HEK293 (cell line): ENCODE measurements around the gene STARD8.

Experiments used
- KLF10 ChIP-seq: fragments of 450-650 bp; IDR thresholded peaks from 2 replicates; pipeline ENCODE4 v1.5.1; 2018; ENCODE audit warnings: missing biosample characterization, mild to moderate bottlenecking, missing genetic modification characterization
- PRDM10 ChIP-seq: fragments of 450-650 bp; formaldehyde crosslinking; IDR thresholded peaks from 2 replicates; pipeline ENCODE4 v1.5.1; 2016; ENCODE audit warnings: missing biosample characterization, missing genetic modification characterization
- YY1 ChIP-seq: fragments of 450-650 bp; formaldehyde crosslinking; IDR thresholded peaks from 2 replicates; pipeline ENCODE4 v1.5.1; 2018; ENCODE audit warnings: missing biosample characterization, missing genetic modification characterization
- ZBTB11 ChIP-seq: fragments of 450-650 bp; formaldehyde crosslinking; conservative IDR thresholded peaks from 2 replicates; pipeline ENCODE4 v1.5.1; 2016; ENCODE audit warnings: low read depth, missing biosample characterization, missing genetic modification characterization
- ZNF133 ChIP-seq: fragments of 450-650 bp; formaldehyde crosslinking; IDR thresholded peaks from 2 replicates; pipeline ENCODE4 v1.5.1; 2016; ENCODE audit warnings: missing biosample characterization, missing genetic modification characterization
- ZNF280C ChIP-seq: fragments of 450-650 bp; formaldehyde crosslinking; IDR thresholded peaks from 2 replicates; pipeline ENCODE4 v1.5.1; 2016; ENCODE audit warnings: missing biosample characterization, missing genetic modification characterization
- ZNF423 ChIP-seq: fragments of 450-650 bp; formaldehyde crosslinking; IDR thresholded peaks from 2 replicates; pipeline ENCODE4 v1.5.1; 2016; ENCODE audit warnings: missing biosample characterization, missing genetic modification characterization
- ZNF548 ChIP-seq: fragments of 450-650 bp; formaldehyde crosslinking; IDR thresholded peaks from 2 replicates; pipeline ENCODE4 v1.5.1; 2016; ENCODE audit warnings: missing biosample characterization, missing genetic modification characterization
- ZNF610 ChIP-seq: fragments of 450-650 bp; formaldehyde crosslinking; IDR thresholded peaks from 2 replicates; pipeline ENCODE4 v1.5.1; 2016; ENCODE audit warnings: missing biosample characterization, missing genetic modification characterization, borderline replicate concordance
- TF ChIP-seq, protein P1 (sequence below): fragments of 450-650 bp; formaldehyde crosslinking; IDR thresholded peaks from 2 replicates; pipeline ENCODE4 v1.5.1; 2016; ENCODE audit warnings: missing biosample characterization, missing genetic modification characterization
- TF ChIP-seq, protein P2 (sequence below): fragments of 450-650 bp; formaldehyde crosslinking; IDR thresholded peaks from 2 replicates; pipeline ENCODE4 v1.5.1; 2016; ENCODE audit warnings: missing biosample characterization, missing genetic modification characterization
- TF ChIP-seq, protein P3 (sequence below): fragments of 450-650 bp; formaldehyde crosslinking; conservative IDR thresholded peaks from 2 replicates; pipeline ENCODE4 v1.5.1; 2016; ENCODE audit warnings: low read depth, missing biosample characterization, missing genetic modification characterization

GRCh38 chrX:68724531-68725020 lies 77.1 kb downstream of the STARD8 start:
- TF ChIP-seq, protein P1, sequence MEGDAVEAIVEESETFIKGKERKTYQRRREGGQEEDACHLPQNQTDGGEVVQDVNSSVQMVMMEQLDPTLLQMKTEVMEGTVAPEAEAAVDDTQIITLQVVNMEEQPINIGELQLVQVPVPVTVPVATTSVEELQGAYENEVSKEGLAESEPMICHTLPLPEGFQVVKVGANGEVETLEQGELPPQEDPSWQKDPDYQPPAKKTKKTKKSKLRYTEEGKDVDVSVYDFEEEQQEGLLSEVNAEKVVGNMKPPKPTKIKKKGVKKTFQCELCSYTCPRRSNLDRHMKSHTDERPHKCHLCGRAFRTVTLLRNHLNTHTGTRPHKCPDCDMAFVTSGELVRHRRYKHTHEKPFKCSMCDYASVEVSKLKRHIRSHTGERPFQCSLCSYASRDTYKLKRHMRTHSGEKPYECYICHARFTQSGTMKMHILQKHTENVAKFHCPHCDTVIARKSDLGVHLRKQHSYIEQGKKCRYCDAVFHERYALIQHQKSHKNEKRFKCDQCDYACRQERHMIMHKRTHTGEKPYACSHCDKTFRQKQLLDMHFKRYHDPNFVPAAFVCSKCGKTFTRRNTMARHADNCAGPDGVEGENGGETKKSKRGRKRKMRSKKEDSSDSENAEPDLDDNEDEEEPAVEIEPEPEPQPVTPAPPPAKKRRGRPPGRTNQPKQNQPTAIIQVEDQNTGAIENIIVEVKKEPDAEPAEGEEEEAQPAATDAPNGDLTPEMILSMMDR (tag by site-specific recombination) = no peak
- TF ChIP-seq ZNF548 (no peak), ZBTB11 (tag by site-specific recombination) (no peak), PRDM10 (tag by site-specific recombination) (no peak), ZNF610 (tag by site-specific recombination) (no peak), ZNF423 (tag by site-specific recombination) (no peak), ZNF280C (tag by site-specific recombination) (no peak), ZNF133 (tag by site-specific recombination) (no peak), KLF10 (no peak), YY1 (tag by site-specific recombination) (no peak)
- TF ChIP-seq, protein P2, sequence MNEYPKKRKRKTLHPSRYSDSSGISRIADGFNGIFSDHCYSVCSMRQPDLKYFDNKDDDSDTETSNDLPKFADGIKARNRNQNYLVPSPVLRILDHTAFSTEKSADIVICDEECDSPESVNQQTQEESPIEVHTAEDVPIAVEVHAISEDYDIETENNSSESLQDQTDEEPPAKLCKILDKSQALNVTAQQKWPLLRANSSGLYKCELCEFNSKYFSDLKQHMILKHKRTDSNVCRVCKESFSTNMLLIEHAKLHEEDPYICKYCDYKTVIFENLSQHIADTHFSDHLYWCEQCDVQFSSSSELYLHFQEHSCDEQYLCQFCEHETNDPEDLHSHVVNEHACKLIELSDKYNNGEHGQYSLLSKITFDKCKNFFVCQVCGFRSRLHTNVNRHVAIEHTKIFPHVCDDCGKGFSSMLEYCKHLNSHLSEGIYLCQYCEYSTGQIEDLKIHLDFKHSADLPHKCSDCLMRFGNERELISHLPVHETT (tag by site-specific recombination) = no peak
- TF ChIP-seq, protein P3, sequence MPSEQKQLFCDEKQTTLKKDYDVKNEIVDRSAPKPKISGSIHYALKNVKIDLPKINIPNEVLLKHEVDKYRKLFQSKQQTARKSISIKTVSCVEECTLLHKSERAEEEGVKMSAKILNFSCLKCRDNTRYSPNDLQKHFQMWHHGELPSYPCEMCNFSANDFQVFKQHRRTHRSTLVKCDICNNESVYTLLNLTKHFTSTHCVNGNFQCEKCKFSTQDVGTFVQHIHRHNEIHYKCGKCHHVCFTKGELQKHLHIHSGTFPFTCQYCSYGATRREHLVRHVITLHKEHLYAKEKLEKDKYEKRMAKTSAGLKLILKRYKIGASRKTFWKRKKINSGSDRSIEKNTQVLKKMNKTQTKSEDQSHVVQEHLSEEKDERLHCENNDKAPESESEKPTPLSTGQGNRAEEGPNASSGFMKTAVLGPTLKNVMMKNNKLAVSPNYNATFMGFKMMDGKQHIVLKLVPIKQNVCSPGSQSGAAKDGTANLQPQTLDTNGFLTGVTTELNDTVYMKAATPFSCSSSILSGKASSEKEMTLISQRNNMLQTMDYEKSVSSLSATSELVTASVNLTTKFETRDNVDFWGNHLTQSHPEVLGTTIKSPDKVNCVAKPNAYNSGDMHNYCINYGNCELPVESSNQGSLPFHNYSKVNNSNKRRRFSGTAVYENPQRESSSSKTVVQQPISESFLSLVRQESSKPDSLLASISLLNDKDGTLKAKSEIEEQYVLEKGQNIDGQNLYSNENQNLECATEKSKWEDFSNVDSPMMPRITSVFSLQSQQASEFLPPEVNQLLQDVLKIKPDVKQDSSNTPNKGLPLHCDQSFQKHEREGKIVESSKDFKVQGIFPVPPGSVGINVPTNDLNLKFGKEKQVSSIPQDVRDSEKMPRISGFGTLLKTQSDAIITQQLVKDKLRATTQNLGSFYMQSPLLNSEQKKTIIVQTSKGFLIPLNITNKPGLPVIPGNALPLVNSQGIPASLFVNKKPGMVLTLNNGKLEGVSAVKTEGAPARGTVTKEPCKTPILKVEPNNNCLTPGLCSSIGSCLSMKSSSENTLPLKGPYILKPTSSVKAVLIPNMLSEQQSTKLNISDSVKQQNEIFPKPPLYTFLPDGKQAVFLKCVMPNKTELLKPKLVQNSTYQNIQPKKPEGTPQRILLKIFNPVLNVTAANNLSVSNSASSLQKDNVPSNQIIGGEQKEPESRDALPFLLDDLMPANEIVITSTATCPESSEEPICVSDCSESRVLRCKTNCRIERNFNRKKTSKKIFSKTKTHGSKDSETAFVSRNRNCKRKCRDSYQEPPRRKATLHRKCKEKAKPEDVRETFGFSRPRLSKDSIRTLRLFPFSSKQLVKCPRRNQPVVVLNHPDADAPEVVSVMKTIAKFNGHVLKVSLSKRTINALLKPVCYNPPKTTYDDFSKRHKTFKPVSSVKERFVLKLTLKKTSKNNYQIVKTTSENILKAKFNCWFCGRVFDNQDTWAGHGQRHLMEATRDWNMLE (tag by site-specific recombination) = no peak
